OCI-LY7 (cell line): ENCODE measurements around the gene ITGB2.

Experiments
- EZH2phosphoT487 ChIP-seq: fragments of 200-600 bp; sonication (generic); IDR thresholded peaks from 2 replicates; pipeline ENCODE4 v1.6.1; 2018; ENCODE audit warnings: low read depth, borderline replicate concordance, mild to moderate bottlenecking, mixed run types, antibody characterized with exemption, low read length, moderate library complexity, mixed read lengths
- TF ChIP-seq, protein P1 (sequence below): fragments of 200-600 bp; sonication (generic); conservative IDR thresholded peaks from 2 replicates; pipeline ENCODE4 v1.5.1; 2014; ENCODE audit warnings: mild to moderate bottlenecking, antibody characterized with exemption, low read length, moderate library complexity, mixed read lengths

DNA sequence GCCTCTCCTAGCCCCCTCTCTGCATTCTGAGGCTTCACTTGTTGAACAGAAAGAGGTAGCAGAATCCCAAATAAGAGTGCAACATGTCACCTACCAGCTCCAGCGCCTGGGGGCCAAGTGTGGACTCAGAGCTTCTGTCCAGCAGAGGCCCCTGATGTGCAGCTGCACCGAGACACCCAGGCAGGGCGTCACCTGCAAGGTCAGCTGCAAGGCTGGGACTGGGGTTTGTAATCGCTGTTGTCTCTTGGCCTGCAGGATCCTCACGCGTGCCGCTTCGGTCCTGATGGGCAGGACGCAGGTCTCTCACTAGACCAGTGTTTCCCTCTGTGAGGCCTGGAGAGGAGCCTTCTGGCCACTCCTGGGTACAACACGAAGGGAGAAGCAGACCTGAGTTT is 14.8 kb upstream of the ITGB2 start:
- TF ChIP-seq, protein P1, sequence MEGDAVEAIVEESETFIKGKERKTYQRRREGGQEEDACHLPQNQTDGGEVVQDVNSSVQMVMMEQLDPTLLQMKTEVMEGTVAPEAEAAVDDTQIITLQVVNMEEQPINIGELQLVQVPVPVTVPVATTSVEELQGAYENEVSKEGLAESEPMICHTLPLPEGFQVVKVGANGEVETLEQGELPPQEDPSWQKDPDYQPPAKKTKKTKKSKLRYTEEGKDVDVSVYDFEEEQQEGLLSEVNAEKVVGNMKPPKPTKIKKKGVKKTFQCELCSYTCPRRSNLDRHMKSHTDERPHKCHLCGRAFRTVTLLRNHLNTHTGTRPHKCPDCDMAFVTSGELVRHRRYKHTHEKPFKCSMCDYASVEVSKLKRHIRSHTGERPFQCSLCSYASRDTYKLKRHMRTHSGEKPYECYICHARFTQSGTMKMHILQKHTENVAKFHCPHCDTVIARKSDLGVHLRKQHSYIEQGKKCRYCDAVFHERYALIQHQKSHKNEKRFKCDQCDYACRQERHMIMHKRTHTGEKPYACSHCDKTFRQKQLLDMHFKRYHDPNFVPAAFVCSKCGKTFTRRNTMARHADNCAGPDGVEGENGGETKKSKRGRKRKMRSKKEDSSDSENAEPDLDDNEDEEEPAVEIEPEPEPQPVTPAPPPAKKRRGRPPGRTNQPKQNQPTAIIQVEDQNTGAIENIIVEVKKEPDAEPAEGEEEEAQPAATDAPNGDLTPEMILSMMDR, result no peak
- TF ChIP-seq EZH2phosphoT487, result no peak
